Mucosa of stomach (tissue), 1 donor: ENCODE data around the gene CCNF.
A peak's percentile ranks its signal among the peaks of the same experiment; 100 is the strongest.

ENCODE experiments used
- H3K27me3 ChIP-seq: one replicate; pipeline ENCODE4 v1.7.0; 2013; ENCODE audit warnings: mild to moderate bottlenecking, low read length; ENCODE audit not compliant: control insufficient read depth, insufficient read depth
- H3K36me3 ChIP-seq: one replicate; pipeline ENCODE4 v1.7.0; 2013; ENCODE audit warnings: low read length; ENCODE audit not compliant: control insufficient read depth, insufficient read depth
- H3K4me1 ChIP-seq: one replicate; pipeline ENCODE4 v1.7.0; 2013; ENCODE audit warnings: mild to moderate bottlenecking, low read length; ENCODE audit not compliant: control insufficient read depth, insufficient read depth
- H3K4me3 ChIP-seq: one replicate; pipeline ENCODE4 v1.7.0; 2013; ENCODE audit warnings: low read length
- H3K9ac ChIP-seq: one replicate; pipeline ENCODE4 v1.7.0; 2013; ENCODE audit warnings: mild to moderate bottlenecking, low read length, moderate library complexity
- H3K9me3 ChIP-seq: one replicate; pipeline ENCODE4 v1.7.0; 2013; ENCODE audit warnings: mild to moderate bottlenecking, low read length, moderate library complexity; ENCODE audit not compliant: control insufficient read depth
- donor health status: Pancreatic carcinoma.

CCNF gene

DNA sequence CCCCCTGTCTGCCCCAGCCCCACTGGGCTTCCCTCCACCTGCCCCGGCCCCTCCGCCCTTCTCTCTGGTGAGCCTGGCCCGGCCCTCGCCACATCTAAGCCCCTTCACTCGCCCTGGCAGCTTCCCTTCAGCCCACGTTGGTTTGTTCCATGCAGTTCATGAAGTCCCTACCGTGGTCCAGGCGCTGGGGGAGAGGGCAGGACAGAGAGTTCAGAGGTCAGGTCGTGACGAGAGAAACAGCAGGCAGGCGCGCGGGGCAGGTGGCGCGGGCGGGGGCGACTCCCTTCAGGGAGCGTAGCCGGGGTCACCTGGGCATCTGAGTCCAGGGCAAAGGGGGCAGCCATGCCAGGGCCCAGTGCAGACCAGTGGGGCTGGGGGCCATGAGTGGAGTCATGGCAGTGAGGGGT is 21.7 kb downstream of the CCNF start:
- Histone ChIP-seq H3K4me3 (no peak overlapping the region), H3K27me3 (no peaks in the 10 kb centered on the region), H3K36me3 (no peaks in the 10 kb centered on the region), H3K9me3 (no peaks in the 10 kb centered on the region), H3K9ac (no peak overlapping the region), H3K4me1 (no peaks in the 10 kb centered on the region)

DNA sequence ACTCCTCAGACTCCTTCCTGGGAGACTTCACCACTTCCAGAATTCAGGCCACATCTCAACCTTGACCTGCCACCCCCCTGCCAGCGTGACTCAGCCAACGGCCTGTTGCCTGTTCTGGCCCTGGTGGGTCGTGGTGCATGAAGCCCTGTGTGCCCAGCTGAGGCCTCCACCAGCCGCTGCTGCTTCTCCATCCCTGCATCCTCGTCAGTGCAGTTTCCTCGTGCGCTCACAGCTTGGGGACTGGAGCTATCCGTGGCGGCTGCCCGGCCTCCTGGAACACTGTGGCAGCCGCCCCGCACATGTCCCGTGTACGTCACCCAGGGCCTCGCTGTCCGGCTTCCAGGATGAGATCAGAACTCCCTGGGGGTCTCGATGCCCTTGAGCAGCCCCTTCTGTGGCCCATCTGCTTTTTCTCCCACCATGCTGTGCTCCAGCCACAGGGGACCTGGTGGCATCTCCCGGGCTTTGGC is 22.6 kb downstream of the CCNF start:
- H3K27me3 ChIP-seq: no peaks in the 10 kb centered on the region

DNA sequence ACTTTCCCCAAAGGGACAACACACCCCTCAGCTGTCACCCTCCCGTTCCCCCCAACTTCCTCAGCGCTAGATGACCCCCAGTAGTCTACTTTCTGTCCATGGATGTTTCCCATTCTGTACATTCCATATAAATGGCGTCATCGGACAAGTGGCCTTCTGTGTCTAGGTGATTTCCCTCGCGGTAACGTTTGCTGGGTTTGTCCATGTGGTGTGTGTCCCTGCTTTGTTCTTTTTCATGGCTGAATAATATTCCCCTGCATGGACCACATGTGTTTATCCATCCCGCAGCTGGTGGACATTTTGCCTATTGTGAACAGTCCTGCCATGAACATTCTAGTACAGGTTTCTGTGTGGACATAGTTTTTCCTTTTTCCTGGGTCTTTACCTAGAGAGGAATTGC is 23.4 kb downstream of the CCNF start:
- no peaks in the 10 kb centered on the region for H3K9me3 ChIP-seq
- H3K4me3 ChIP-seq: no peak overlapping the region
- H3K9ac ChIP-seq: no peak overlapping the region
- no peaks in the 10 kb centered on the region for H3K4me1 ChIP-seq
- H3K27me3 ChIP-seq: no peaks in the 10 kb centered on the region
- no peaks in the 10 kb centered on the region for H3K36me3 ChIP-seq

More for the DNA sequence above, 22.6 kb downstream of the CCNF start:
- no peaks in the 10 kb centered on the region for H3K9me3 ChIP-seq
- no peak overlapping the region for H3K4me3 ChIP-seq
- no peaks in the 10 kb centered on the region for H3K36me3 ChIP-seq
- no peaks in the 10 kb centered on the region for H3K4me1 ChIP-seq
- H3K9ac ChIP-seq: no peak overlapping the region

DNA sequence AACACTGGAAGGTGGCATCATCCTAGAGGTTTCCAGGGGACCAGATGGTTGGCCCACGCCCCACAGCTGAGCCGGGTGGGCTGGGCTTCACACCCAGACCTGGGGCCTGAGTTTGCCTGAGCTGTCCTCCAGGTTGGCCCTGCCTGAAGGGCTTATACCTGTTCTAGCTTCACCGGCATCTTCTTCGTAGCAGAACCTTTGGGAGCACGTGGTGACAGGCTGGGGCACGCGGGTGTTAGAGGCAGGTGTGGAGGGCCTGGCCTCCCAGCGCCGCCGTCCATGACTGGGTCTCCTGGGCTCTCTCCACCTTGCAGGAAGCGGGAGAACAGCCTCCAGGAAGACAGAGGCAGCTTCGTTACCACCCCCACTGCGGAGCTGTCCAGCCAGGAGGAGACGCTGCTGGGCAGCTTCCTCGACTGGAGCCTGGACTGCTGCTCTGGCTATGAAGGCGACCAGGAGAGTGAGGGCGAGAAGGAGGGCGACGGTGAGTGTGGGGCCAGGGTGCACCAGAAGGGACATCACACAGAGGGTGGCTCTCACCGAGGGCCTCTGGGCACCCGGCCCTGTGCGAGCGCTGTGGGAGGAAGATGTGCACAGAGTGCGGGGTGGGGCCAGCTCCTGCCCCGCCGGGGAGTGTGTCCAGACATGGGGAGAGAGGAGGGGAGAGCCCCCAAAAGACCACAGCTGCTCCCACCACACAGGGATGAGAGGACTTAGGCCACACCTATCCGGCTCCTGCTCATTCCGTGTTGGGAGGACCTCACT is 26.0 kb downstream of the CCNF start:
- H3K36me3 ChIP-seq: no peaks in the 10 kb centered on the region
- peaks cover 9% of the 10 kb centered on the region for H3K4me1 ChIP-seq
- H3K27me3 ChIP-seq: no peaks in the 10 kb centered on the region
- no peaks in the 10 kb centered on the region for H3K9me3 ChIP-seq
- no peak overlapping the region for H3K9ac ChIP-seq
- H3K4me3 ChIP-seq: no peak overlapping the region

- Histone ChIP-seq H3K4me3 (no peak overlapping the region), H3K9me3 (no peaks in the 10 kb centered on the region), H3K4me1 (peaks cover 13% of the 10 kb centered on the region), H3K9ac (no peak overlapping the region), H3K27me3 (no peaks in the 10 kb centered on the region), H3K36me3 (no peaks in the 10 kb centered on the region)
Measured at GRCh38 chr16:2456551-2457153, 27.4 kb downstream of the CCNF start.

DNA sequence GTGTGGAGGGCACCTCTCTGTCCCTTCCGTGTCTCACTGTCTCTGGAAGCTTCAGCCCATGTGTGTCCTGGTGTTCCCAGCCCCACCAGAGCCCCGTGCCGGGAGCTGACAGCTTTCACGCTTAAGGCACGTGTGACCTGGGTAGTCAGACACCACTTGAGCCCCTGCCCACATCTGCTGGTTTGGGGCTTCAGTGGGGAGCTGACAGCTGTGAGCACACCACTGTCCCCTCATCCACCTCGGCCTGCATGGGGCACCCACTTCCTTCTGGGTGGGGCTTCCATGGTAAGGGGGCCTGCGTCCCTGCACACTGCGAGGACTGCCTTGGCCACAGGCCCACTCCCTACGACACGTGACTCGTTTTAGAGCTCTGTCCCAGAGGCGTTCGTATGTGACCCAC is 28.0 kb downstream of the CCNF start:
- H3K9me3 ChIP-seq: no peaks in the 10 kb centered on the region
- H3K36me3 ChIP-seq: no peaks in the 10 kb centered on the region
- H3K4me3 ChIP-seq: no peak overlapping the region
- H3K27me3 ChIP-seq: no peaks in the 10 kb centered on the region
- H3K4me1 ChIP-seq: peaks cover 13% of the 10 kb centered on the region
- no peak overlapping the region for H3K9ac ChIP-seq

- no peak overlapping the region for H3K4me3 ChIP-seq
- no peaks in the 10 kb centered on the region for H3K36me3 ChIP-seq
- H3K4me1 ChIP-seq: peaks cover 13% of the 10 kb centered on the region
- H3K27me3 ChIP-seq: no peaks in the 10 kb centered on the region
- H3K9ac ChIP-seq: no peak overlapping the region
- H3K9me3 ChIP-seq: no peaks in the 10 kb centered on the region
Measured at GRCh38 chr16:2457946-2458345, 28.7 kb downstream of the CCNF start.

DNA sequence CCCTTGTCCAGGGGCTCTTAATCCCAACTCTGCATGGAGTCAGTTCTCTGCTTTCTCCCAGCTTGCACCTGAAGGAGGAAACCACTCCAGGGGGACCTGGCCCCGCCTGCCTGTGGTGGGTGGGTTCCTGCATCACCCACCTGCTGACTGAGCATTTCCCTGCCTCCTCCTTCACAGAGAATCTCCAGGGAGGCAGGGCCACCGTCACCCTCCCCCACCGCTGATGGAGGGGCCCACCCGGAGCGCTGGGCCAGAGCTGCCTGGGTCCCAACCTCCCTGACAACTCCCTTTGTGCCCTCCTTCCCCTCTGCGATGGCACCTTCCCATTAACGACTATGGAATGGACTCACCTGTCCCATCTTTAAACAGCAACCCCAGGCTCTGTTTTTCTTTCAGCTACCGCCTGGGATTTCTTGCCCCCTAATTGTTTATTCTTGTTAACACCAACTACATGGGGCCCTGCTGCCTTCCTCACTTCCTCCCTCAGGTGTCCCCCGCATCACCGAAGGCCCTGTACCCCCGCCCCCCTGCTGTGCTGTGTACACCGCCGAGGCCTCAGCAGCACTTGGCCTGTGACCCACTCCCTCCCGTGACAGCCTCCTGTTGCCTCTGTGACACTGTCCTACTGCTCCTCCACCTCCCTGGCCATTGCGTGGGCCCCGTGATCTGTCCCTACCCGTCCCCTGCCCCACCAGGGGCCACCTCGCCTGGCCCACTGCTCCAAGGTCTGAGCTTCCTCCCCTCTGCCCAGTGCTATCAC is 29.8 kb downstream of the CCNF start:
- H3K9ac ChIP-seq: peak overlapping the region; percentile 66
- no peaks in the 10 kb centered on the region for H3K9me3 ChIP-seq
- H3K4me1 ChIP-seq: peaks cover 13% of the 10 kb centered on the region
- peak overlapping the region; percentile 15 for H3K4me3 ChIP-seq
- H3K36me3 ChIP-seq: no peaks in the 10 kb centered on the region
- H3K27me3 ChIP-seq: no peaks in the 10 kb centered on the region

- peaks cover 13% of the 10 kb centered on the region for H3K4me1 ChIP-seq
- H3K27me3 ChIP-seq: no peaks in the 10 kb centered on the region
- H3K9ac ChIP-seq: peak within 1 kb of the TSS; percentile 66
- H3K9me3 ChIP-seq: no peaks in the 10 kb centered on the region
- H3K4me3 ChIP-seq: peak within 1 kb of the TSS; percentile 15
- no peaks in the 10 kb centered on the region for H3K36me3 ChIP-seq
Measured at GRCh38 chr16:2459647-2460390, 30.6 kb downstream of the CCNF start, which contains the start of gene TEDC2. TEDC2 (plus strand) TSS chr16:2460109; CDS start chr16:2460145, 36 bp downstream.

DNA sequence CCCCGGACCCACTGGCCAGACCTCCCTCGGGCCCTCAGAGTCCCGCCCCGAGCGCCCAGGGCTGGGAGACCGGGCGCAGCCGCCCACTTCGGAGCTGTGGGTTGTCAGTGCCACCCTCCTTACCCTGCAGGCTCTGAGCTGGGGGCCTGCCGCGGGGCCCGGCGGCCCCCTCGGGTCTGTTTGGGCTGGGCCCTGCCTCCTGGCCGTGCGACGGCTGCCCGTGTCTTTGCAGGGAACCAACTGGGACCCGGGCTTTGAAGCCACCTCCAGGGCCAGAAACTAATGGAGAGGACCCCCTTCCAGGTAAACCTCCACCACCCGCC is 31.1 kb downstream of the CCNF start:
- H3K36me3 ChIP-seq: no peaks in the 10 kb centered on the region
- peaks cover 13% of the 10 kb centered on the region for H3K4me1 ChIP-seq
- peak overlapping the region; percentile 22 for H3K9ac ChIP-seq
- H3K9me3 ChIP-seq: no peaks in the 10 kb centered on the region
- H3K27me3 ChIP-seq: no peaks in the 10 kb centered on the region
- H3K4me3 ChIP-seq: no peak overlapping the region

- no peak overlapping the region for H3K9ac ChIP-seq
- H3K9me3 ChIP-seq: no peaks in the 10 kb centered on the region
- H3K36me3 ChIP-seq: no peaks in the 10 kb centered on the region
- no peak overlapping the region for H3K4me3 ChIP-seq
- no peaks in the 10 kb centered on the region for H3K27me3 ChIP-seq
- peaks cover 13% of the 10 kb centered on the region for H3K4me1 ChIP-seq
Measured at GRCh38 chr16:2460916-2461315, 31.7 kb downstream of the CCNF start.
